OCI-LY7 (cell line): ENCODE measurements around the gene NOS3.

ENCODE experiments used
- EZH2phosphoT487 ChIP-seq: fragments of 200-600 bp; sonication (generic); IDR thresholded peaks from 2 replicates; pipeline ENCODE4 v1.6.1; 2018; ENCODE audit warnings: low read depth, borderline replicate concordance, mild to moderate bottlenecking, mixed run types, antibody characterized with exemption, low read length, moderate library complexity, mixed read lengths
- TF ChIP-seq, protein P1 (sequence below): fragments of 200-600 bp; sonication (generic); conservative IDR thresholded peaks from 2 replicates; pipeline ENCODE4 v1.5.1; 2014; ENCODE audit warnings: mild to moderate bottlenecking, antibody characterized with exemption, low read length, moderate library complexity, mixed read lengths

DNA sequence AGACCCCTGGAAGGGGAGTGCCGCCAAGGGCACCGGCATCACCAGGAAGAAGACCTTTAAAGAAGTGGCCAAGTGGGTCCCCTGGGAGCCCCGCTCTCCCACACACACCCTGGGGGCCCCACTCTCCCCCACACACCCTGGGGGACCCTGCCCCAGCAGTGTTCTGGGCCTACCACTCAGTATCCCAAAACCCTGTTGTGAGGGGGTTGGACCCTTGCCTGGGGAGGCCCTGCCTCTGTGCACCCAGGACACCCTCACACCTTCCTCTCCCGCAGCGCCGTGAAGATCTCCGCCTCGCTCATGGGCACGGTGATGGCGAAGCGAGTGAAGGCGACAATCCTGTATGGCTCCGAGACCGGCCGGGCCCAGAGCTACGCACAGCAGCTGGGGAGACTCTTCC is 10.7 kb downstream of the NOS3 start:
- TF ChIP-seq, protein P1, sequence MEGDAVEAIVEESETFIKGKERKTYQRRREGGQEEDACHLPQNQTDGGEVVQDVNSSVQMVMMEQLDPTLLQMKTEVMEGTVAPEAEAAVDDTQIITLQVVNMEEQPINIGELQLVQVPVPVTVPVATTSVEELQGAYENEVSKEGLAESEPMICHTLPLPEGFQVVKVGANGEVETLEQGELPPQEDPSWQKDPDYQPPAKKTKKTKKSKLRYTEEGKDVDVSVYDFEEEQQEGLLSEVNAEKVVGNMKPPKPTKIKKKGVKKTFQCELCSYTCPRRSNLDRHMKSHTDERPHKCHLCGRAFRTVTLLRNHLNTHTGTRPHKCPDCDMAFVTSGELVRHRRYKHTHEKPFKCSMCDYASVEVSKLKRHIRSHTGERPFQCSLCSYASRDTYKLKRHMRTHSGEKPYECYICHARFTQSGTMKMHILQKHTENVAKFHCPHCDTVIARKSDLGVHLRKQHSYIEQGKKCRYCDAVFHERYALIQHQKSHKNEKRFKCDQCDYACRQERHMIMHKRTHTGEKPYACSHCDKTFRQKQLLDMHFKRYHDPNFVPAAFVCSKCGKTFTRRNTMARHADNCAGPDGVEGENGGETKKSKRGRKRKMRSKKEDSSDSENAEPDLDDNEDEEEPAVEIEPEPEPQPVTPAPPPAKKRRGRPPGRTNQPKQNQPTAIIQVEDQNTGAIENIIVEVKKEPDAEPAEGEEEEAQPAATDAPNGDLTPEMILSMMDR, result no peak
- TF ChIP-seq EZH2phosphoT487, result no peak
